Endothelial cell of umbilical vein (primary cell): ENCODE measurements around the gene MPND. TPM values are rescaled to one million over a fixed set of nuclear protein-coding genes. Genes with fewer than 3 reads are reported as not detected.

ENCODE experiments used
- BruUV-seq: library from RNA; stranded (reverse); fragments of 400-500 nt; replicated peaks from 2 replicates; lab custom pipeline; 2021; lab: Mats Ljungman, UMichigan
- CTCF ChIA-PET: fragments of 300-600, 350-600 bp; sonication (Branson Sonifier 250); formaldehyde crosslinking; loops from one replicate; lab custom pipeline; 2021; ENCODE audit warnings: antibody characterized with exemption, inconsistent platforms; lab: Charles Lee
- POLR2A ChIA-PET: fragments of 300-600, 350-600 bp; sonication (Branson Sonifier 250); formaldehyde crosslinking; loops from one replicate; lab custom pipeline; 2021; ENCODE audit warnings: antibody characterized with exemption, inconsistent platforms; lab: Charles Lee
- DNase-seq: peaks from one replicate; pipeline ENCODE4 v3.0.0-alpha.2; 2011; ENCODE audit warnings: low read depth, low spot score
- FAIRE-seq: peaks from 2 replicates; lab custom pipeline; 2011; peaks lifted over from hg19 to GRCh38; lab: Jason Lieb, UNC
- H2AFZ ChIP-seq: 2 replicates; pipeline ENCODE4 v1.6.0; 2012; ENCODE audit warnings: low read depth, low read length, control low read depth, inconsistent platforms
- H3K27ac ChIP-seq: 2 replicates; pipeline ENCODE4 v1.5.1; 2011; ENCODE audit warnings: low read depth, mild to moderate bottlenecking, control low read depth, low read length, moderate library complexity; ENCODE audit not compliant: insufficient read depth
- H3K27me3 ChIP-seq, 2 experiments: 2 replicates each; pipeline versions ENCODE4 v1.6.0 to v1.6.1; 2011; ENCODE audit warnings: low read length in 2 of 2, mixed read lengths in 1 of 2; ENCODE audit not compliant: control insufficient read depth in 2 of 2, insufficient read depth in 2 of 2
- H3K36me3 ChIP-seq, 2 experiments: 2 replicates in 1 of 2; 3 replicates in 1 of 2; pipeline ENCODE4 v1.5.1; 2011; ENCODE audit warnings: low read length in 2 of 2, mild to moderate bottlenecking in 1 of 2, moderate library complexity in 1 of 2; ENCODE audit not compliant: control insufficient read depth in 2 of 2, insufficient read depth in 2 of 2; ENCODE audit errors: extremely low read depth in 1 of 2
- H3K4me1 ChIP-seq: 3 replicates; pipeline ENCODE4 v1.5.1; 2011; ENCODE audit warnings: mild to moderate bottlenecking, low read length; ENCODE audit not compliant: control insufficient read depth, insufficient read depth; ENCODE audit errors: extremely low read depth
- H3K4me2 ChIP-seq: 2 replicates; pipeline ENCODE4 v1.6.1; 2011; ENCODE audit warnings: low read length, control low read depth, mixed read lengths; ENCODE audit not compliant: insufficient read depth
- H3K4me3 ChIP-seq, 3 experiments: fragments of 200-600 bp in 1 of 3; sonication (generic), shearing (Covaris generic) in 1 of 3; replicated peaks in 1 of 3; 2 replicates each; pipeline ENCODE4 v1.5.1; 2011 to 2016; ENCODE audit warnings: control low read depth in 3 of 3, low read length in 3 of 3, mild to moderate bottlenecking in 2 of 3, inconsistent platforms in 1 of 3, low read depth in 1 of 3, moderate library complexity in 1 of 3; ENCODE audit not compliant: insufficient read depth in 1 of 3
- H3K79me2 ChIP-seq: 2 replicates; pipeline ENCODE4 v1.6.0; 2012; ENCODE audit warnings: low read length, inconsistent platforms; ENCODE audit not compliant: control insufficient read depth, insufficient read depth
- H3K9ac ChIP-seq: replicated peaks from 2 replicates; pipeline ENCODE3; 2011; ENCODE audit warnings: low read length, control low read depth; ENCODE audit not compliant: insufficient read depth; ENCODE audit errors: extremely low read depth
- H3K9me1 ChIP-seq: replicated peaks from 3 replicates; pipeline ENCODE4 v1.6.0; 2011; ENCODE audit warnings: mild to moderate bottlenecking, low read length; ENCODE audit not compliant: control insufficient read depth, insufficient read depth; ENCODE audit errors: extremely low read depth
- H3K9me3 ChIP-seq: replicated peaks from 2 replicates; pipeline ENCODE4 v1.5.1; 2012; ENCODE audit warnings: low read length, inconsistent platforms; ENCODE audit not compliant: control insufficient read depth, insufficient read depth
- H4K20me1 ChIP-seq: replicated peaks from 2 replicates; pipeline ENCODE3; 2011; ENCODE audit warnings: mild to moderate bottlenecking, low read length; ENCODE audit not compliant: control insufficient read depth, insufficient read depth; ENCODE audit errors: extremely low read depth
- FOS ChIP-seq: IDR thresholded peaks from 2 replicates; pipeline ENCODE4 v1.6.1; 2011; ENCODE audit warnings: mild to moderate bottlenecking, low read length, moderate library complexity, borderline replicate concordance; ENCODE audit not compliant: insufficient read depth
- GATA2 ChIP-seq: IDR thresholded peaks from 2 replicates; pipeline ENCODE4 v1.7.0; 2011; ENCODE audit warnings: low read depth, mild to moderate bottlenecking, moderate library complexity, mixed read lengths, low read length; ENCODE audit not compliant: insufficient read length, insufficient read depth
- MYC ChIP-seq: IDR thresholded peaks from one replicate; pipeline ENCODE4 v1.6.1; 2011; ENCODE audit warnings: mild to moderate bottlenecking, low read depth, low read length
- POLR2AphosphoS5 ChIP-seq: IDR thresholded peaks from 2 replicates; pipeline ENCODE4 v1.6.1; 2012; ENCODE audit warnings: low read depth, mild to moderate bottlenecking, control low read depth, low read length, moderate library complexity; ENCODE audit not compliant: insufficient read depth
- dilution Hi-C: fragments of 300-500 bp; cut with MboI; formaldehyde crosslinking; loops from one replicate; pipeline ENCODE4 v1.15.0; 2019; ENCODE audit warnings: low sequenced_read_pairs; ENCODE audit not compliant: extremely low pct_ligation_motif_present
- intact Hi-C: fragments of 100-400 bp; cut with micrococcal nuclease; formaldehyde crosslinking; loops from one replicate; pipeline ENCODE4 v1.10.0; 2022
- polyA plus RNA-seq, 4 experiments: library from polyadenylated mRNA; depleted of rRNA in 3 of 4; stranded (reverse) in 3 of 4; unstranded in 1 of 4; fragments of >200 nt; gene quantifications; 2 replicates each; pipeline versions ENCODE4 v1.2.1 to v1.2.3, GENCODE V29; 2011 to 2012; ENCODE audit warnings: missing spikeins in 1 of 4
- total RNA-seq: library from RNA; stranded (reverse); gene quantifications from 2 replicates; pipeline ENCODE4 v1.2.3, GENCODE V29; 2021
- TF ChIP-seq, protein P1 (sequence below), 2 donors: IDR thresholded peaks; 1 replicate in 1 of 2; 2 replicates in 1 of 2; pipeline ENCODE4 v1.5.1; 2011; ENCODE audit warnings: low read length in 2 of 2, mild to moderate bottlenecking in 2 of 2, moderate library complexity in 2 of 2, control low read depth in 1 of 2, inconsistent platforms in 1 of 2, low read depth in 1 of 2; ENCODE audit not compliant: insufficient read depth in 1 of 2; ENCODE audit errors: extremely low read depth in 1 of 2
- TF ChIP-seq, protein P2 (sequence below): IDR thresholded peaks from 2 replicates; pipeline ENCODE4 v1.6.1; 2011; ENCODE audit not compliant: insufficient read depth, insufficient read length

MPND gene
- total and polyA plus RNA-seq, 2 donors (not counting 3 experiments of a cell fraction or from before 2014, with no cell fraction given) = 14.8 to 21.1 TPM

DNA sequence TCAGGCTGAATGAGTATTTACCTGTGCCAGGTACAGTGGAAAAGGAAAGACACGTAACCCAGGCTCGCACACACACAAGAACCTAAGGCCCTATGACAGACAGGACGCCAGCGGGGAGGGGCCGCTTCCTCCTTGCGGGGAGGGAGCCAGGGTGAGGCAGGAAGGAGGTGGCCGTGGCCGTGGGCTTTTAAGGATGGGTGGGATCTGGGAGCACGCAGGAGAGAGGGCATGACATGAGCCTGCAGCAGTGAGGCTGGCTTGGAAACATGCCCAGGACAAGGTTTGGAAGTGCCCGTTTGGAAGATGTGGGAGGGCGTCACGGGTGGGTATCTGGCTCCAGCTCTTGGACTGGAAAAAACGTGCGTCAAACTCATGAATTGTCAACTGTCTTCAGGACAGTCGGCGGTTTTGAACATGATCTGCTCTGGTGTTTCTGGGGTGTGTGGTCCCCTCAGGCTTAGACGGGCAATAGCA, 36.9 kb downstream of the MPND start:
- Histone ChIP-seq H3K9me1 (no peaks in the 10 kb centered on the region), H4K20me1 (no peaks in the 10 kb centered on the region), H3K4me1 (peaks cover 39% of the 10 kb centered on the region), H3K4me3 (no peak overlapping the region), H3K36me3 (peaks cover 0 to 18% of the 10 kb centered on the region in 2 experiments), H3K27me3 (no peaks in the 10 kb centered on the region), H3K9ac (no peak overlapping the region), H3K4me2 (no peak overlapping the region), H3K79me2 (peaks cover 91% of the 10 kb centered on the region), H3K9me3 (no peaks in the 10 kb centered on the region), H3K27ac (no peak overlapping the region), H2AFZ (no peak overlapping the region)
- TF ChIP-seq, protein P1, sequence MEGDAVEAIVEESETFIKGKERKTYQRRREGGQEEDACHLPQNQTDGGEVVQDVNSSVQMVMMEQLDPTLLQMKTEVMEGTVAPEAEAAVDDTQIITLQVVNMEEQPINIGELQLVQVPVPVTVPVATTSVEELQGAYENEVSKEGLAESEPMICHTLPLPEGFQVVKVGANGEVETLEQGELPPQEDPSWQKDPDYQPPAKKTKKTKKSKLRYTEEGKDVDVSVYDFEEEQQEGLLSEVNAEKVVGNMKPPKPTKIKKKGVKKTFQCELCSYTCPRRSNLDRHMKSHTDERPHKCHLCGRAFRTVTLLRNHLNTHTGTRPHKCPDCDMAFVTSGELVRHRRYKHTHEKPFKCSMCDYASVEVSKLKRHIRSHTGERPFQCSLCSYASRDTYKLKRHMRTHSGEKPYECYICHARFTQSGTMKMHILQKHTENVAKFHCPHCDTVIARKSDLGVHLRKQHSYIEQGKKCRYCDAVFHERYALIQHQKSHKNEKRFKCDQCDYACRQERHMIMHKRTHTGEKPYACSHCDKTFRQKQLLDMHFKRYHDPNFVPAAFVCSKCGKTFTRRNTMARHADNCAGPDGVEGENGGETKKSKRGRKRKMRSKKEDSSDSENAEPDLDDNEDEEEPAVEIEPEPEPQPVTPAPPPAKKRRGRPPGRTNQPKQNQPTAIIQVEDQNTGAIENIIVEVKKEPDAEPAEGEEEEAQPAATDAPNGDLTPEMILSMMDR (IDR thresholded peaks at IDR 0.05; ENCODE audit: extremely low read depth in 1 of 2, insufficient read depth in 1 of 2, low read depth in 1 of 2, low read length in 2 of 2) = no peak
- TF ChIP-seq GATA2 = no peak
- TF ChIP-seq, protein P2, sequence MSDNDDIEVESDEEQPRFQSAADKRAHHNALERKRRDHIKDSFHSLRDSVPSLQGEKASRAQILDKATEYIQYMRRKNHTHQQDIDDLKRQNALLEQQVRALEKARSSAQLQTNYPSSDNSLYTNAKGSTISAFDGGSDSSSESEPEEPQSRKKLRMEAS = no peak
- no peak for TF ChIP-seq POLR2AphosphoS5
- no peak for TF ChIP-seq MYC
- TF ChIP-seq FOS = no peak
- peak; percentile 69 for FAIRE-seq
- dilution Hi-C loops = no loop called here
- intact Hi-C loops = no loop called here
- POLR2A ChIA-PET = no interaction called here
- no TSS peak for BruUV-seq
- CTCF ChIA-PET = interaction anchor here (1.1 to 8.7 kb wide), 6 partner anchors 10 to 113 kb away, joined by 3 to 105 read pairs (median 4); partner anchors contain the start of gene SH3GL1
- no peak for DNase-seq
